Skeletal muscle cell (primary cell): ENCODE results near the gene PLCL1.
"Not testable (repeated sequence)": the region's sequence is repeated elsewhere in the genome, so short reads cannot be mapped to it uniquely, and the experiment has no call there.

Experiments
- DNase-seq: peaks from one replicate; pipeline ENCODE4 v3.0.0-alpha.2; 2010; ENCODE audit warnings: low read depth
- H3K4me3 ChIP-seq: 2 replicates; pipeline ENCODE4 v1.5.1; 2011; ENCODE audit warnings: low read depth, mild to moderate bottlenecking, control low read depth, low read length, moderate library complexity

Gene PLCL1

GRCh38 chr2:198017068-198017467 is 212.7 kb downstream of the PLCL1 start:
- no peak overlapping the region for H3K4me3 ChIP-seq
- DNase-seq = no peak

GRCh38 chr2:198028955-198029354 is 224.6 kb downstream of the PLCL1 start:
- no peak overlapping the region for H3K4me3 ChIP-seq
- DNase-seq = no peak

GRCh38 chr2:198029576-198029975 is 225.2 kb downstream of the PLCL1 start:
- not testable (repeated sequence) for H3K4me3 ChIP-seq, DNase-seq

GRCh38 chr2:198033626-198034025 is 229.2 kb downstream of the PLCL1 start:
- no peak for DNase-seq
- H3K4me3 ChIP-seq = no peak overlapping the region

- no peak for DNase-seq
Measured at GRCh38 chr2:198036029-198036879, 231.9 kb downstream of the PLCL1 start.

GRCh38 chr2:198040835-198041234 is 236.4 kb downstream of the PLCL1 start:
- no peak overlapping the region for H3K4me3 ChIP-seq
- DNase-seq = no peak

More at GRCh38 chr2:198036029-198036879, 231.9 kb downstream of the PLCL1 start:
- no peak overlapping the region for H3K4me3 ChIP-seq

- DNase-seq = no peak
- no peak overlapping the region for H3K4me3 ChIP-seq
Measured at GRCh38 chr2:198042189-198042588, 237.8 kb downstream of the PLCL1 start.

- no peak for DNase-seq
- H3K4me3 ChIP-seq = no peak overlapping the region
Measured at GRCh38 chr2:198044777-198045176, 240.4 kb downstream of the PLCL1 start.

GRCh38 chr2:198045227-198045626 is 240.8 kb downstream of the PLCL1 start:
- no peak overlapping the region for H3K4me3 ChIP-seq
- DNase-seq = no peak

GRCh38 chr2:198052741-198053140 is 248.3 kb downstream of the PLCL1 start:
- DNase-seq = no peak
- no peak overlapping the region for H3K4me3 ChIP-seq

- H3K4me3 ChIP-seq = no peak overlapping the region
- no peak for DNase-seq
Measured at GRCh38 chr2:198053148-198053547, 248.8 kb downstream of the PLCL1 start.

GRCh38 chr2:198053776-198054175 is 249.4 kb downstream of the PLCL1 start:
- H3K4me3 ChIP-seq = no peak overlapping the region
- no peak for DNase-seq

GRCh38 chr2:198054299-198054698 is 249.9 kb downstream of the PLCL1 start:
- DNase-seq = peak; percentile 14
- no peak overlapping the region for H3K4me3 ChIP-seq

GRCh38 chr2:198055716-198056115 is 251.3 kb downstream of the PLCL1 start:
- DNase-seq = no peak
- H3K4me3 ChIP-seq = no peak overlapping the region

- no peak for DNase-seq
- no peak overlapping the region for H3K4me3 ChIP-seq
Measured at GRCh38 chr2:198056836-198057235, 252.4 kb downstream of the PLCL1 start.

GRCh38 chr2:198059800-198060199 is 255.4 kb downstream of the PLCL1 start:
- DNase-seq = no peak
- no peak overlapping the region for H3K4me3 ChIP-seq

GRCh38 chr2:198060277-198060676 is 255.9 kb downstream of the PLCL1 start:
- H3K4me3 ChIP-seq = no peak overlapping the region
- DNase-seq = no peak

- no peak for DNase-seq
- no peak overlapping the region for H3K4me3 ChIP-seq
Measured at GRCh38 chr2:198062826-198063225, 258.4 kb downstream of the PLCL1 start.

- no peak overlapping the region for H3K4me3 ChIP-seq
- DNase-seq = no peak
Measured at GRCh38 chr2:198063242-198063641, 258.8 kb downstream of the PLCL1 start.

- DNase-seq = no peak
- no peak overlapping the region for H3K4me3 ChIP-seq
Measured at GRCh38 chr2:198065322-198065721, 260.9 kb downstream of the PLCL1 start.

- no peak overlapping the region for H3K4me3 ChIP-seq
- no peak for DNase-seq
Measured at GRCh38 chr2:198066597-198066996, 262.2 kb downstream of the PLCL1 start.
